Stimulated activated CD4-positive, alpha-beta T cell treated with anti-CD3 and anti-CD28 coated beads, Interleukin-4, amount 100 ng/mL, for 1 hour (primary cell): ENCODE measurements around the gene VPS11.
"Not testable (repeated sequence)": the region's sequence is repeated elsewhere in the genome, so short reads cannot be mapped to it uniquely, and the experiment has no call there.

Experiments used
- DNase-seq: peaks from one replicate; pipeline ENCODE4 v3.0.0-alpha.2; 2020

Gene VPS11

GRCh38 chr11:119039471-119039870 lies 28.1 kb upstream of the VPS11 start:
- not testable (repeated sequence) for DNase-seq

- no peak for DNase-seq
These were observed 25.6 kb upstream of the VPS11 start for GRCh38 chr11:119041821-119042514.

- no peak for DNase-seq
These were observed 24.7 kb upstream of the VPS11 start for GRCh38 chr11:119042927-119043326.

GRCh38 chr11:119044708-119045107 lies 22.9 kb upstream of the VPS11 start:
- DNase-seq: no peak

- DNase-seq: no peak
These were observed 21.1 kb upstream of the VPS11 start for GRCh38 chr11:119046489-119046888.

- no peak for DNase-seq
These were observed 20.4 kb upstream of the VPS11 start for GRCh38 chr11:119047205-119047604.

GRCh38 chr11:119048644-119049043 lies 19.0 kb upstream of the VPS11 start:
- DNase-seq: no peak

GRCh38 chr11:119049081-119049480 lies 18.5 kb upstream of the VPS11 start:
- no peak for DNase-seq

- peak; percentile 40 for DNase-seq
These were observed 16.0 kb upstream of the VPS11 start for GRCh38 chr11:119051440-119052162.

GRCh38 chr11:119052163-119052814 lies 15.3 kb upstream of the VPS11 start:
- DNase-seq: no peak

- no peak for DNase-seq
These were observed 13.2 kb upstream of the VPS11 start for GRCh38 chr11:119054418-119054817.

GRCh38 chr11:119055901-119056300 lies 11.7 kb upstream of the VPS11 start:
- DNase-seq: no peak

- DNase-seq: peak; percentile 43
These were observed 11.1 kb upstream of the VPS11 start for GRCh38 chr11:119056421-119056999.

GRCh38 chr11:119057000-119057769 lies 10.4 kb upstream of the VPS11 start, which contains the start of gene HYOU1:
HYOU1 (minus strand) TSS chr11:119057205; CDS start chr11:119056160, 1,045 bp downstream.
- peak; percentile 99 for DNase-seq

- not testable (repeated sequence) for DNase-seq
These were observed 8.5 kb upstream of the VPS11 start for GRCh38 chr11:119059128-119059527.

- no peak for DNase-seq
These were observed 6.4 kb upstream of the VPS11 start for GRCh38 chr11:119061256-119061655.

- DNase-seq: no peak
These were observed 4.8 kb upstream of the VPS11 start for GRCh38 chr11:119062779-119063178.

- peak; percentile 38 for DNase-seq
These were observed 2.2 kb upstream of the VPS11 start for GRCh38 chr11:119065369-119065768.

GRCh38 chr11:119077839-119078238 lies 10.2 kb downstream of the VPS11 start:
- no peak for DNase-seq

GRCh38 chr11:119078675-119079420 lies 11.2 kb downstream of the VPS11 start:
- DNase-seq: no peak

- no peak for DNase-seq
These were observed 14.2 kb downstream of the VPS11 start for GRCh38 chr11:119081682-119082260.
